Large intestine (tissue), 3 donors: Measurements from ENCODE around the gene LAMC1. TPM values are rescaled to one million over a fixed set of nuclear protein-coding genes. Genes with fewer than 3 reads are reported as not detected.

Source experiments
- DNase-seq, 2 donors: peaks; one replicate each; pipeline versions ENCODE4 v3.0.0 to v3.0.0-alpha.2; 2013
- H3K27ac ChIP-seq: one replicate; pipeline ENCODE4 v1.5.1; 2013; ENCODE audit warnings: low read length
- H3K27me3 ChIP-seq: 2 replicates; pipeline ENCODE4 v1.6.1; 2013; ENCODE audit warnings: low read length; ENCODE audit not compliant: control insufficient read depth, insufficient read depth
- H3K36me3 ChIP-seq: 2 replicates; pipeline ENCODE4 v1.6.1; 2013; ENCODE audit warnings: low read length; ENCODE audit not compliant: control insufficient read depth, insufficient read depth
- H3K4me1 ChIP-seq: one replicate; pipeline ENCODE4 v1.6.1; 2013; ENCODE audit warnings: low read length; ENCODE audit not compliant: control insufficient read depth, insufficient read depth
- H3K4me3 ChIP-seq: one replicate; pipeline ENCODE4 v1.5.1; 2013; ENCODE audit warnings: low read length
- H3K9me3 ChIP-seq: one replicate; pipeline ENCODE4 v1.6.1; 2013; ENCODE audit warnings: mild to moderate bottlenecking, low read depth, low read length, moderate library complexity; ENCODE audit not compliant: control insufficient read depth
- WGBS: methylation state at CpG from one replicate; pipeline ENCODE4 v1.1.5; 2013; ENCODE audit warnings: low lambda C conversion rate; ENCODE audit not compliant: insufficient coverage; 5-methylcytosine and 5-hydroxymethylcytosine counted together
- polyA plus RNA-seq: library from polyadenylated mRNA; unstranded; fragments of 120-200 nt; gene quantifications from one replicate; pipeline ENCODE4 v1.2.1, GENCODE V29; 2013

LAMC1 gene
- polyA plus RNA-seq, 1 donor, result 93.3 TPM

- Histone ChIP-seq H3K27ac (no peak overlapping the region), H3K9me3 (no peaks in the 10 kb centered on the region), H3K4me3 (no peak overlapping the region), H3K27me3 (no peaks in the 10 kb centered on the region), H3K4me1 (no peaks in the 10 kb centered on the region), H3K36me3 (no peaks in the 10 kb centered on the region)
- WGBS, result 100% methylated on average over 1 of the region's 4 CpGs
- DNase-seq, result no peak
Observed at GRCh38 chr1:182995894-182996293, 27.3 kb upstream of the LAMC1 start.

- H3K4me1 ChIP-seq, result no peaks in the 10 kb centered on the region
- no peak for DNase-seq
- no CpG with 5 or more reads among the region's 1 CpG for WGBS
- no peaks in the 10 kb centered on the region for H3K36me3 ChIP-seq
- no peaks in the 10 kb centered on the region for H3K27me3 ChIP-seq
- no peak overlapping the region for H3K27ac ChIP-seq
- H3K4me3 ChIP-seq, result no peak overlapping the region
- no peaks in the 10 kb centered on the region for H3K9me3 ChIP-seq
Observed at GRCh38 chr1:182996816-182997215, 26.4 kb upstream of the LAMC1 start.

GRCh38 chr1:182998482-182998881 is 24.7 kb upstream of the LAMC1 start:
- Histone ChIP-seq H3K27ac (no peak overlapping the region), H3K36me3 (no peaks in the 10 kb centered on the region), H3K27me3 (no peaks in the 10 kb centered on the region), H3K4me1 (peaks cover 8% of the 10 kb centered on the region), H3K9me3 (no peaks in the 10 kb centered on the region), H3K4me3 (no peak overlapping the region)
- no peak for DNase-seq

- no peaks in the 10 kb centered on the region for H3K36me3 ChIP-seq
- peaks cover 8% of the 10 kb centered on the region for H3K4me1 ChIP-seq
- no peak overlapping the region for H3K27ac ChIP-seq
- no peaks in the 10 kb centered on the region for H3K9me3 ChIP-seq
- WGBS, result 100% methylated on average over 1 of the region's 4 CpGs
- no peaks in the 10 kb centered on the region for H3K27me3 ChIP-seq
- H3K4me3 ChIP-seq, result no peak overlapping the region
- no peak for DNase-seq
Observed at GRCh38 chr1:183000167-183000962, 22.9 kb upstream of the LAMC1 start.

DNA sequence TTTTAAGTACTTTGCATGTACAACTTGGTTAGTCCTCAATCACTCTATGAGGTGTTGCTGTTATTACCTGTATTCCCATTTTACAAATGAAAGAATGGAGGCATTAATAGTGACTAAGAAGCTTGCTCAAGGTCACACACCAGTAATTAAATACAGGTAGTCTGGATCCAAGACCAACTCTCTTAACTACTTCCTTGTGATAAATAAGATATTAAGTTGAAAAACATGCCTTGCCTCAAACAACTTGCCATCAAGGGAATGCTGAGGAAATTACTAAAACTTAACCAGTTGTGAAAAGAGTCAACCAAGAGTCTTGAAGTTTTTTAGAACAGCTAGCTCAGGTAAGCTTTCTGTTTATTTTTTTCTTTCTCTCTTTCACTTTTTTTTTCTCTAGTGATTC is 21.0 kb upstream of the LAMC1 start:
- DNase-seq, result no peak
- H3K4me3 ChIP-seq, result no peak overlapping the region
- peaks cover 8% of the 10 kb centered on the region for H3K4me1 ChIP-seq
- no peaks in the 10 kb centered on the region for H3K27me3 ChIP-seq
- no peaks in the 10 kb centered on the region for H3K9me3 ChIP-seq
- H3K36me3 ChIP-seq, result no peaks in the 10 kb centered on the region
- H3K27ac ChIP-seq, result peak overlapping the region; percentile 18

DNA sequence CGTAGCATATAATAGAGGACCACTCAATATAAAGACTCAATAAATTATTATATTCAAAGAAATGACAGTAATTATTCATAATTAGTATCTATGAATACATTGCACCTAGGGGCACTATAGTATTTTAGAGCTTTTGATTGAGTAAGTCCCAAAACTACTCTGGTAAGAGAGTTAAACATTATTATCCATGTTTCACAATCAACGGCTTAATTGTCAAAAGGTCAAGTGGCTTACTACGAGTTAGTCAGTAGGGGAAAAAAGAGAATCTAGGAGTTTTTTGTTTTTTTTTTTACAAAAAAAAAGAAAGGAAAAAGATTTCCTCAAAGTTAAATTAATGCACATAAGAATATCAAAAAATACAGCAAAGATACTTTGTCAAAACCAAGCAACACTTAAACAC is 20.4 kb upstream of the LAMC1 start:
- Histone ChIP-seq H3K27ac (peak overlapping the region; percentile 18), H3K4me1 (peaks cover 8% of the 10 kb centered on the region), H3K27me3 (no peaks in the 10 kb centered on the region), H3K4me3 (no peak overlapping the region), H3K9me3 (no peaks in the 10 kb centered on the region), H3K36me3 (no peaks in the 10 kb centered on the region)
- peak in 1 of 2 donors; percentile 49 for DNase-seq
- WGBS, result 73% methylated on average over 1 of the region's 3 CpGs

GRCh38 chr1:183003203-183003602 is 20.0 kb upstream of the LAMC1 start:
- Histone ChIP-seq H3K27ac (no peak overlapping the region), H3K36me3 (no peaks in the 10 kb centered on the region), H3K4me3 (no peak overlapping the region), H3K27me3 (no peaks in the 10 kb centered on the region), H3K4me1 (peaks cover 8% of the 10 kb centered on the region), H3K9me3 (no peaks in the 10 kb centered on the region)
- no peak for DNase-seq
- 80% methylated on average over 1 of the region's 4 CpGs for WGBS

DNA sequence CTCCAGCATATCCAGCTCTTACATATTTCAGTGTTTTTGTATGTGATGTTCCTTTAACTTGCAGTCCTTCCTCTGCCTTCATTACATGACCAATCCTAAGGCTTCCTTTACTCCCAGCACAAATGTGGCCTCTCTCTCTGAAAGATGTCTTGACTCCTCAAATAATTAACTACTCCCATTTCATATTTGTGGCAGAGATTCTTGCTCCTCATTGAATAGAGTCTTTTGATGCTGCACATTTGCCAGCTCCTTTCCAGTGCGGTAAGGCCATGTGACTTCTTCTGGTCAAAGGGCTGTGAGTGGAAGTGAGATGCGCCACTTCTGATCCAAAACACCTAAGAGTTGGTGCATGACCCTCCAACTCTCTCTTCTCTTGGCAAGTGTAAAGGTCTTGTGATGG is 19.1 kb upstream of the LAMC1 start:
- no CpG with 5 or more reads among the region's 2 CpGs for WGBS
- Histone ChIP-seq H3K4me3 (no peak overlapping the region), H3K27me3 (no peaks in the 10 kb centered on the region), H3K4me1 (peaks cover 8% of the 10 kb centered on the region), H3K27ac (no peak overlapping the region), H3K9me3 (no peaks in the 10 kb centered on the region), H3K36me3 (no peaks in the 10 kb centered on the region)
- no peak for DNase-seq

DNA sequence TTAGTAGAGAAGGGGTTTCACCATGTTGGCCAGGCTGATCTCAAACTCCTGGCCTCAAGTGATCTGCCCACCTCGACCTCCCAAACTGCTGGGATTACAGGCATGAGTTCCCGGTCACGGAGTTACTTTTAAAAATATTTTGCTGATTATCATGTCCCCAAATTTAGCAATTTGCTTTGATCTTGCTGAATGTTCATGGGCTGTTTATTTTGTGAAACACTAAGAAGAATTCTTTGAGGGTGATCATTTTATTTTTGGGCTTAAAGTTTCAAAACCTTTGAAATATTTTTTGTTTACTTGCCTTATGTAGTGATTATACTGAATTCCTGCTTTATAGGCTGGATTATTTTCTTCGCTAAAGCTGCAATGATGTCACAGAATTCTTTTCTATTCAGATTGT is 11.4 kb upstream of the LAMC1 start:
- Histone ChIP-seq H3K9me3 (no peaks in the 10 kb centered on the region), H3K27me3 (no peaks in the 10 kb centered on the region), H3K4me3 (no peak overlapping the region), H3K36me3 (no peaks in the 10 kb centered on the region), H3K27ac (no peak overlapping the region), H3K4me1 (no peaks in the 10 kb centered on the region)
- 100% methylated on average over 1 of the region's 4 CpGs for WGBS
- no peak for DNase-seq

DNA sequence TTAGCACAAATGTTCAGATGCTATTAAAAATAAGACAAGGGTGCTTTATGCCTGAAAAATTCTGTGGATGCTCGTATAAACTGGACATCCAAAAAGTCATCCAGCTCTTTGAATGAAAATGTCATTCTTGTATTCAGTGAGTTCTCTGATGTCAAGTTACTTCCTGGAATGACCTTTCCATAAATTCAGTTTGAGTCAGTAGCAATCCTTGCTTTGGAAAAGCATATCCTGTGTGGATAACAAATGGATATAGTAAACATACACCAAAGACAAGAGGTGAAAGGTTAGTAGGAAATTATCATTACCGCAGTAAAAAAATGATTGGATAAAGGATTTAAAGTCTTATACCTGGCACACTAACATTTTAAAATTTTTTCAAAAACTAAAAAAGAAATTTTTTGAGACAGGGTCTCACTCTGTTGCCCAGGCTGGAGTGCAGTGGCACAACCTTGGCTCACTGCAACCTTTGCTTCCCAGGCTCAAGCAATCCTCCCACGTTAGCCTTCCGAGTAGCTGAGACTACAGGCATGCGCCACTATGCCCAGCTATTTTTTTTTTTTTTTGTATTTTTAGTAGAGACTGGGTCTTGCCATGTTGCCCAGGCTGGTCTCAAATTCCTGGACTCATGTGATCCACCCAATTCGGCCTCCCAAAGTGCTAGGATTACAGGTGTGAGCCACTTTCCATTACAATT is 10.8 kb upstream of the LAMC1 start:
- Histone ChIP-seq H3K4me1 (no peaks in the 10 kb centered on the region), H3K4me3 (no peak overlapping the region), H3K36me3 (no peaks in the 10 kb centered on the region), H3K9me3 (no peaks in the 10 kb centered on the region), H3K27ac (no peak overlapping the region), H3K27me3 (no peaks in the 10 kb centered on the region)
- no peak for DNase-seq
- no CpG with 5 or more reads among the region's 6 CpGs for WGBS
